ENCODE results near the gene MAP2K7.

- TF ChIP-seq CTCF (IDR thresholded peaks at IDR 0.05; ENCODE audit: insufficient read depth, low read length) (no peak), POLR2AphosphoS5 (IDR thresholded peaks at IDR 0.05; ENCODE audit: low read depth) (no peak), REST (IDR thresholded peaks at IDR 0.05; ENCODE audit: insufficient replicate concordance, low read depth) (no peak), GABPA (IDR thresholded peaks at IDR 0.05; ENCODE audit: low read depth) (no peak), SPI1 (IDR thresholded peaks at IDR 0.05; ENCODE audit: borderline replicate concordance, low read depth) (no peak)
These were observed 59.1 kb downstream of the MAP2K7 start for GRCh38 chr19:7962644-7963268.
